T47D (cell line): ENCODE results near the gene NKX6-2.
"Not testable (repeated sequence)": the region's sequence is repeated elsewhere in the genome, so short reads cannot be mapped to it uniquely, and the experiment has no call there.

ENCODE experiments used
- DNase-seq, 2 experiments: peaks; one replicate each; pipeline versions ENCODE4 v3.0.0 to v3.0.0-alpha.2; 2011 to 2012; ENCODE audit warnings: low read depth in 1 of 2, low spot score in 1 of 2
- JUND ChIP-seq: IDR thresholded peaks from 2 replicates; pipeline ENCODE4 v1.6.1; 2012; ENCODE audit warnings: low read depth
- in situ Hi-C: cut with HindIII; loops from 2 replicates; pipeline ENCODE4 v1.10.0; 2016; ENCODE audit warnings: low sequenced_read_pairs, low pct_unique_long_range_greater_than_20kb

NKX6-2 gene

DNA sequence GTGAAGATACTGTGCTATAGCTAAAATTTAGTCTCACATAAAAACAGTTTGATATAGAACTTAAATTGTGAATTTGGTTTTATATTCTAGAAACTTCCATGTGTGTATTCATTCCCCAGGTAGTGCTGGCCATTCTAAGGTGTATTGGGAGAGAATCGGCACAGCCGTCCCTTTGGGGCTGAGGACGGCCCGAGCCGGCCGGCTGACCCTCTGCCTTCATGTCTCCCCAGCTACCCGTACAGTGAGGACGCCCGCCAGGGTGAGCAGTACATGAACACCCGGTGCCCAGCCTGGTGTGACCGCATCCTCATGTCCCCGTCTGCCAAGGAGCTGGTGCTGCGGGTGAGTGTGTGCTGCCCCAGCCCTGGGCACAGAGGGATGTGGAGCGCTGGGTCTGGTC is 8.5 kb downstream of the NKX6-2 start:
- in situ Hi-C loops, result no loop called here
- DNase-seq, result no peak
- TF ChIP-seq JUND, result no peak

DNA sequence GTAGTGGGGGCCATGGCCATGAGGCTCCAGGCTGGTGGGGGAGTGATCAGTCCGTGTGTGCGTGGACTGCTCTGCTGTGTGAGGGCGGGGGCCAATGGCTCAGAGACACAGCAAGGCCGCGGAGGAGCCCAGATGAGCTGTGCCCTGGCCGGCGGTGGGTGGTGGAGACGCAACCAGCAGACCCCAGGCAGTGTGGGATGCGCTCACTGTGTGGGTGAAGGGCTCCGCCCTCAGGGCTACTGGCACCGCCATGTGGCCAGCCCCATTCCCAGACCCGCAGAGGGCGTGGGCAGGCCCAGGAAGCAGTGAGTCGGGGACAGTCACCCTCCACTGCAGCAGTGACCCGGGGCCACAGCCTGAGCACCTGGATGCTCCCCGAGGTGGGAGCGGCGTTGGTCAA is 9.1 kb downstream of the NKX6-2 start:
- no peak for TF ChIP-seq JUND
- in situ Hi-C loops, result no loop called here
- DNase-seq, result no peak

DNA sequence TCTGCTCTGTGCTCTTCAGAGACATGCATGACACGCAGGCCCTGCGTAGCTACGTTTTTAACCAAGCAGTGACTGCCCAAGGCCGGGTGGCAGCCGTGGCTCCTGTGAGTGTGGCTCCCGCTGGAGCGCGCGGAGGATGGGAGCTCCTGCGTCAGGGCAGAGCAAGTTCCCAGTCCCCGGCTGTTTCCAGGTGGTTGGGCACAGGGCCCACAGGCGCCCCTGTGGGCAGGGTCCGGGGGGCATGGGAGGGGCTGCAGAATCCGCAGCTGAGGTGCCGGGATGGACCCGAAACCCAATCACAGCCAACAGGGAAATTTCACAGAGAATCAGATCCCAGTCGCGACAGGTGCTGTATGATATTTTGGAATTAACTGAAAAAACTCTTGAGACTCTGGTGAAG is 9.8 kb downstream of the NKX6-2 start:
- TF ChIP-seq JUND, result no peak
- DNase-seq, result no peak
- in situ Hi-C loops, result no loop called here

DNA sequence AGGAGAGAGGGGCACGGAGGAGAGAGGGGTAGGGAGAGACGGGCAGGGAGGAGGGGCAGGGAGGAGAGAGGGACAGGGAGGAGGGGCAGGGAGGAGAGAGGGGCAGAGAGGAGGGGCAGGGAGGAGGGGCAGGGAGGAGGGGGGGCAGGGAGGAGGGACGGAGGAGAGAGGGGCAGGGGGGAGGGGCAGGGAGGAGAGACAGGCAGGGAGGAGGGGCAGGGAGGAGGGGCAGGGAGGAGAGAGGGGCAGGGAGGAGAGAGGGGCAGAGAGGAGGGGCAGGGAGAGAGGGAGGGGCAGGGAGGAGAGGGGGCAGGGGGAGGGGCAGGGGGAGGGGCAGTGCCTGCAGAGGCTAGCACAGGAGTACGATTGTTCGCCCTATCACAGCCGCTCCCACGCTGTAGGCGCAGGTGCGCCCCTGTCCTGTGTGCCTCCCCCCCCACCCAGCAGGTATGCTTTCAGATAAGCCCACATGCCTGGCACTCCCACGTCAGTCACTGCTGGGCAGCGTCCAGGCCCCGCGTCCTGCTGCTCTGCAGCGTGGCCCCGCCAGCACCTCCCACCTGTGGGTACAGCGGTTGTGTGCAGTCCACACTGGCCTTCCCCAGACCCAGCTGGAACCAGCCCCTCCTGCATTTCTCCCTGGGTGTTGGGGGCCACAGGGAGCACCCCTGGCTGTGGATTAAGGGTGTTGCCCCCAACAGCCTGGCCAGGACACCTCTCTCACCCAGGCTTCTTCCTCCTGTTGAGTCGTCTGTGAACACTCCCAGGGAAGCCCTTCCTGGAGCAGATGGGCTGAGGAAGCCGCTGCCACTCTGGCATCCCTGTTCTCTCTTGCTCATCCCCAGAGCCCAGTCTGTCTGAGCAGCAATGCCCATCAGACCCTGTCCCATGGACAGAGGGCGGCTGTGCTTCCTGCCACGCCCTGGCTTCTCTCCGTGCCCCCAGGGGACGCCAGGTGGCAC is 10.8 kb downstream of the NKX6-2 start:
- no peak for TF ChIP-seq JUND
- DNase-seq, result peak in 1 of 2 experiments; percentile 90
- in situ Hi-C loops, result no loop called here

DNA sequence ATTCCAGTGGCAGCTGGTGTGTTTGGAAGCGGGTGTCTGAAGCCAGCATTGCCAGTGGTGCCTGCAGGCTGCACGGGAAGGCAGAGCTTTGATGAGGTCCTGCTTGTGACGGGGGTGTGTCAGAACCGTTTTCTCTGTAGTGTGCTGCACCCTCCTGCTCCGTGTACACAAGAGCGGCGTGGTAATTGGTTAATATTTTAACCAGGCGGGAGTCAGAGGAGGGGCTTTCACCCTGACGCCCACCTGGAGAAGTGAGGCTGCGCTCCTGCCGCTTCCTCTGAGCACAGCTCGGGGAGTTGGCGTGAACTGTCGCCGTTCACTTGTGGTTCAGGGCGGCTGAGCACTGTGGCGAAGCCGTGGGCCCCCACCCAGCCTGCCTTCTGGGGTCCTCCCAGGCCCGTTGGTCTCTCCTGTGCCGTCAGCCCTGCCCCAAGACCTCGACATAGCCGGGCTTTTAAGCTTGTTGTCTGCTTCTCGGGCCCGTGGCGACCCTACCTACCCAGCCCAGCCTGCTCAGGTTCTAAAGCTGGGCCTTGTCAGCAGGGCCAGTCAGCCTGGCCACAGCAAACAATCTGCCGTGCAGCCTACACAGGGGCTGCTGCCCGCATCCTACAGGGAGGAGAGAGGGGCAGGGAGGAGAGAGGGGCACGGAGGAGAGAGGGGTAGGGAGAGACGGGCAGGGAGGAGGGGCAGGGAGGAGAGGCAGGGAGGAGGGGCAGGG is 11.6 kb downstream of the NKX6-2 start:
- no peak for TF ChIP-seq JUND
- in situ Hi-C loops, result no loop called here
- DNase-seq, result no peak

DNA sequence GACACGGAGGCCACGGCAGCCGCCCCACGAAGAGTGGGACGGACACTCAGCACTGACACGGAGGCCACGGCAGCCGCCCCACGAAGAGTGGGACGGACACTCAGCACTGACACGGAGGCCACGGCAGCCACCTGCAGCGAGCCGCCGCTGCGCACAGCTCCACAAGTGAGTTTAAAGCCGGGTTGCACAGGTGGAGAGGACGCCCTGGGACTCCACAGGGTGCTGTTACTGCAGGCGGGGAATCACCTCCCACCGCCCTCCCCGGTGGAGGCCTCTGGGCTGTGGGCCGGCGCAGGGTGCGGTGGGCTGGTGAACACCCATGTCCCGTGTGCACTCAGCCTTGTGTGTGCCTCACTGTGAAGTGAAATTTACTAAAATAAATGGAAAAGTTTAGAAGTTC is 13.1 kb downstream of the NKX6-2 start:
- in situ Hi-C loops, DNase-seq: not testable (repeated sequence)

DNA sequence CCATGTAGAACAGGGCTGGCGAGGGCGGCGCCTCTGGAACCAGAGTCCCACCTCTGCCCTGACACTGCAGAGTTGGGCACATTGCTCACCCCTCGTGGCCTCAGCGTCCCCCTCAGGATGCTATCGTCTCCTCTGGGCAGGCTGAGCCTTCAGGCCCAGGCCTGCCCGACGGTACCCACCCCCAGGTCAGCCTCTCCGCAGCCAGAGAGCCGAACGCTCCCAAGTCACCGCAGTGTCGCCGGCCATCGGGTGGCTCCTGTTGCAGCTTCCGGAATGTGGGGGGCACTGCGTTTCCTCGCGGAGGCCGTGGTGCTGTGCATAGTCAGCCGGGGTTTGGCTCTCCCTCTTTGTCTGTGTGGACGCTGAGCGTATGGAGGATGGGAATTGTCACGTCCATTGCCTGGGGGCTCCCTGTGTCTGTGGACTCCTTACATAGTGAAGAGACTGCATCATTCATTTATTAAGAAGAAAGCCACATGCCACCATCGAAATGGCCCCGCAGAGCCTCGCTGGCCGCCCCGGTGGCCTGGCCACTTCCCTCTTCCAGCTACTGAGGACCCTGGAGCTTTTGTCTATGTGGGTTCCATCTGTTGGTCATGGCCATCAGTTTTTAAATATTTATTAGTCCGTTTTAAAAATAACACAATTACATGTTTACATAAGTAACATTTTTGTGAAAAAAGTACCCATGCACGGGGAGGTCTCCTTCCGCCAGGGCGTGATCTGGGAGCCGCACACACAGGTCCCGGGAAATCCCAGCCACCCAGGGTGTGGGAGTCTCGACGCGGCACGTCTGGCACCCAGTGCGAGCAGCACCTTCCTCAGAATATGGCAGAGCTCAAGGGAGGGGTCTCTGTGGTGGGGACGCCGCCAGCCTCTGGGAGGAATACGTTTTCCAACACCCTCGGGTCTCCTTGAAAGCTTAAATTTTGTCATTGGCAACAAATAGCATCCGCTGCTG is 15.6 kb downstream of the NKX6-2 start:
- no peak for DNase-seq
- in situ Hi-C loops, result no loop called here
- no peak for TF ChIP-seq JUND

DNA sequence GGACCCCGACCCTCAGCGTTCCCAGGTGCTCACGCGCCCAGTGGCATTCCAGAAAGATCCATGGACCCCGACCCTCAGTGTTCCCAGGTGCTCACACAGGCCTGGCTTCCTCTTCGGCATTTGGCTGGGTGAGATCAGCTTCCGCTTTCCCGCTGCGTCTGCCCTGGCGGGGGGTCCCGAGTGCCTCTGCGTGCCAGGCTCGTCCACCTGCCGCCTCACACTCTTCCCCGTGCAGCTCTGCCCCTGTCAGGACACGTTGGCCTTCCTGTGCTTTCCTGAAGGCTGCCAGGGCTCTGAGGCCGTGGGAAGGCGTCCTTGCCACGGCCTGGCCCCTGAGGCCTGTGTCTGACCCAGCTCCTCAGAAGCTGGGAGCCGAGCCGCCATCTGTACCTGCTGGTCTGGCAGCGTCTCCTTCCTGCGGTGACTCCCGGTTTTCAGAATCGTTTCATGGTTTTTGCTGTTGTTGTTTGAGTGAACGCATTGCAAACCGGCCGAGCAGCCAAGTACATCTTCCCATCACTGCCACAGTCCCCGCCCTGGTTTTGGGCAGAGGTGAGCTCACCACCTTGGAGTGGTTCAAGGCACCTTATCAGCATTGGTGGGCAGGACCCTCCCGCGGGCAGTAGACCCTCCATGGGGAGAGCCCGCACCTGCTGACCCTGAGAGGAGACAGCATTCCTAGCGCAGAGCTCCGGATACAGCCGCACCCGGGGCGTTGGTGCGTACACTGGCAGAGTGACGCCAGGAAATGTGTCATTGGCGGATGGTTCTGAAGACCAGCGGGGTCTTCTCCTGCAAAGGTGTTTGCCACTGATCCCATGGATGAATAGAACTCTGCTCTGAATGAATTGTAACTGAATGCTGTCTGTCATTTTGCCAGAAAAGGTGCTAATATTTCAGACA is 17.4 kb downstream of the NKX6-2 start:
- no peak for TF ChIP-seq JUND
- in situ Hi-C loops, result no loop called here
- DNase-seq, result no peak

DNA sequence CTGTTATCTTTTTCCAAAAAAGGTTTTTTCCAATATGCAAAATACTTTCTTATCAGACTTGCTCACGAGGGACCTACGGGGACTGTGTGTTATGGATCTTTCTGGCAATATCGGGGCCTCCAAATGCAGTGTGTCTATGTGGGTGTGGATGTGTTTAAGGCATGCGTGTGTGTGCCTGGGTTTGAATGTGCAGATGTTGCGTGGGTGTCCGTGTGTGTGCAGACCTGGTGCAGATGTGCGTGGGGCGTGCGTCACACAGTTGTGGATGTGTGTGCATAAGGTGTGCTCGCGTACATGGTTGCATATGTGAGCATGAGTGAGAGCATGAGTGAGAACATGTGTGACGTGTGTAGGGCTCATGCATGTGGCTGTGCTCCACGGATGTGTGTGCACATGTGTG is 19.7 kb downstream of the NKX6-2 start:
- no peak for TF ChIP-seq JUND
- in situ Hi-C loops, result no loop called here
- no peak for DNase-seq

DNA sequence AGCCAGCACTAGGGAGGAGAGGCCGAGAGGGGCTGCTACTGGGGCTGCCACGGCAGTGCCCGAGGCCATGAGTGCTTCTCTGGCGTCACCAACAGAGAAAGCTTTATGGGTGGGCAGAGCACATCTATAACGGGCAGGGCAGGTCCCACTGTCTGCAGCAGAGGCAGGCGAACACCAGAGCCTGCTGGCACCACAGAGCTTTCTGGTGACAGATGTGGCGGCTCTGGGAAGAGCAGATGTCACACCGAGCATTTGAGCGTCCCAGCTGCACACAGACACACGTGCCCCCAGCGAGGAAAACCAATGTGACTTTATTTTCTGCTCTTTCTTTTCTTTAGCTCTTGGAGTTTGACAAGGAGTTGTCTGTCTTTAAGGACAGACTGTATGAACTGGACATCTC is 20.5 kb downstream of the NKX6-2 start:
- no peak for TF ChIP-seq JUND
- in situ Hi-C loops, result no loop called here
- DNase-seq, result no peak

DNA sequence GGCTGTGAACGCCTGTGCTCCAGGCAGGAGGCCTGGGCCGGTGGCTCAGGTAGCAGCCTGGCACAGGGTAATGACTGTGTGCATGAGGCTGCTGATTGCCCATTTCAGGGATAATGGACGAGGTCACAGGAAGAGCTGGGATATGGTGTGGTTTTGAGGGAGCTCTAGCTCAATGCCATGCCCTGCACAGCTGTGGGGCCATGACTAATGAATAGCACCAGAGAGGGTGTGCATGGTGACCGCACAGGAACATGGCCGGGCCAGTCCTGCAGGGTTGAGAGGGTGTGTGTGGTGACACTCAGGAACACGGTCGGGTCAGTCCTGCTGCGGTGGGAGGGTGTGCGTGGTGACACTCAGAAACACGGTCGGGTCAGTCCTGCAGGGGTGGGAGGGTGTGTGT is 21.8 kb downstream of the NKX6-2 start:
- no peak for DNase-seq
- in situ Hi-C loops, result no loop called here
- TF ChIP-seq JUND, result no peak
